ENCODE measurements around the gene MSH6. TPM values are rescaled to one million over a fixed set of nuclear protein-coding genes. Genes with fewer than 3 reads are reported as not detected.

MSH6 gene
- total RNA-seq, 2 experiments from 2014 or later, result 291 to 525 TPM

DNA sequence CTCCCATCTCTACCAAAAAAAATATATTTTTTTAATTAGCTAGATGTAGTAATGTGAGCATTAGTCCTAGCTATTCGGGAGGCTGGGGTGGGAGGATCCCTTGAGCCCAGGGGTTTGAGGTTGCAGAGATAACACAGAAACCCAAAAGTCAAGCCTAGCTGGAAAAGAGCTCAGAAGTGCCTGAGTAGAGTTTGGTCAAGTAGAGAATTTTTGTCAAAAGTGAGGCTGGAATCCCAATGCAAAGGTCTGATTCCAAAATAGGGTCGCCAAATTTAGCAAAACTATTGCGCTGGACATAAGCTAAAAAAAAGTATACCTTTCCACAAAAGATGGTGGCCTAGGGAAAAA, 15.5 kb upstream of the MSH6 start:
- no peaks in the 10 kb centered on the region for H3K9me2 ChIP-seq (ENCODE audit: insufficient read depth, low read length)
- ChIA-PET POLR2A (interaction anchor here (0.6 to 3.7 kb wide), 14 partner anchors 14 to 330 kb away, joined by 3 to 37 read pairs (median 4); no protein-coding TSS in a partner anchor), CTCF (ENCODE audit: unreplicated experiment) (interaction anchor here (0.6 to 1.4 kb wide), 5 partner anchors 14 to 86 kb away, joined by 3 to 7 read pairs (median 3); no protein-coding TSS in a partner anchor)
- H3K79me2 ChIP-seq (ENCODE audit: insufficient read depth, low read depth, low read length), result peaks cover 7% of the 10 kb centered on the region; the same call in 1 of the 2 replicates
- peaks cover 69% of the 10 kb centered on the region for H3K4me1 ChIP-seq (ENCODE audit: insufficient read depth, low read length, poor library complexity, severe bottlenecking)
- H3K36me3 ChIP-seq (ENCODE audit: insufficient read depth, low read length), result peaks cover 80% of the 10 kb centered on the region
- peak overlapping the region; percentile 54 for H3K4me2 ChIP-seq (ENCODE audit: low read length)
- H3K4me3 ChIP-seq (ENCODE audit: low read depth, low read length, poor library complexity, severe bottlenecking), result no peak overlapping the region
- BruUV-seq (replicated peaks), result no TSS peak
- H4K20me1 ChIP-seq (ENCODE audit: insufficient read depth, low read length), result no peaks in the 10 kb centered on the region
- DNase-seq (ENCODE audit: low spot score), result no peak
- TF ChIP-seq CTCF (conservative IDR thresholded peaks at IDR 0.05; ENCODE audit: low read length), result no peak
- TF ChIP-seq EZH2phosphoT487 (IDR thresholded peaks at IDR 0.05; ENCODE audit: borderline replicate concordance, low read depth, low read length), result no peak
- no peaks in the 10 kb centered on the region; the same call in 1 of the 2 replicates for H3K9me3 ChIP-seq (ENCODE audit: low read length)
- peak overlapping the region; percentile 65 for H3K27ac ChIP-seq (ENCODE audit: low read depth, low read length, poor library complexity, severe bottlenecking)
- peak overlapping the region; percentile 58; the same call in 1 of the 2 replicates for H2AFZ ChIP-seq (ENCODE audit: low read length)
- intact Hi-C loops (cut with micrococcal nuclease; ENCODE audit: unreplicated experiment), result loop anchor here (2.0 kb wide), 2 partner anchors 43 to 331 kb away; no protein-coding TSS in a partner anchor

DNA sequence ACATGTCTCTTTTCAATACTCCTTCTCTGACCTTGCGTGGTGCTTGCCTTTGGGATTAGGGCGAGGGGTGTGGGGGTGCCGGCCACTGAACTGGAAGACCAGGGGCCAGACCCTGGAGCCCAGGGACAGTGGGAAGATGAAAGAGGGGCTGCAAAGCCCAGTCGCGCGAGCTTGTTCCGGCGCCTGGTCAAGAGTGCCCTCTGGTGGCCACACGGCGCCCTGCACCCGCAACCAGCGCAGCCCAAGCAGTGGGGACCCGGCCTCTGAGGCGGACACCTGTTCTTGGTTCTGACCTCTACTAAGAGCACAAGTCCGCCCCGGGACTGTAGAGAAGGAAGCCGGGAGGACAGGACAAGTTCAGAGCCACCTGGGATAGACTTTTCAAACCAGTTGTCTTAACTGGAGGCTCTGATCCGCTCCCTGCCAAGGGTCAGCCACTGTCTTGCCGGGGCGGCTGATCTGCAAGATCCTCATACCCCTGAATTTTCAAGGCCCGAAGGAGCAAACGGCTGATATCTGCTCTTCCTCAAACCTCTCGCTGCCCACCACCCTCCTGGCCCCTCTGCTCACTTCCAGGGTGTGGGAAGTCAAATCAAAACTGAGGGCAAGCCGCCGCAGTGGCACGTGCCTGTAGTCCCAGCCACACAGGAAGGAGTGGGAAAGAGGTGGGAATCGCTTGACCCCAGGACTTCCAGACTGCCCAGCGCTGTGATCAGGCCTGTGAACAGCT, 14.9 kb upstream of the MSH6 start:
- intact Hi-C loops (cut with micrococcal nuclease; ENCODE audit: unreplicated experiment), result loop anchor here (1.0 to 2.0 kb wide), 6 partner anchors 43 to 331 kb away; no protein-coding TSS in a partner anchor
- no peaks in the 10 kb centered on the region for H4K20me1 ChIP-seq (ENCODE audit: insufficient read depth, low read length)
- BruUV-seq (replicated peaks), result no TSS peak
- TF ChIP-seq EZH2phosphoT487 (IDR thresholded peaks at IDR 0.05; ENCODE audit: borderline replicate concordance, low read depth, low read length) (no peak), CTCF (conservative IDR thresholded peaks at IDR 0.05; ENCODE audit: low read length) (peak; percentile 99)
- peak; percentile 75 for DNase-seq (ENCODE audit: low spot score)
- no peak overlapping the region for H3K4me3 ChIP-seq (ENCODE audit: low read depth, low read length, poor library complexity, severe bottlenecking)
- peaks cover 80% of the 10 kb centered on the region for H3K36me3 ChIP-seq (ENCODE audit: insufficient read depth, low read length)
- peaks cover 10% of the 10 kb centered on the region; the same call in 1 of the 2 replicates for H3K79me2 ChIP-seq (ENCODE audit: insufficient read depth, low read depth, low read length)
- peak overlapping the region; percentile 54 for H3K4me2 ChIP-seq (ENCODE audit: low read length)
- peak overlapping the region; percentile 58; the same call in 1 of the 2 replicates for H2AFZ ChIP-seq (ENCODE audit: low read length)
- peaks cover 65% of the 10 kb centered on the region for H3K4me1 ChIP-seq (ENCODE audit: insufficient read depth, low read length, poor library complexity, severe bottlenecking)
- POLR2A ChIA-PET, result interaction anchor here (0.6 to 3.7 kb wide), 11 partner anchors 13 to 301 kb away, joined by 3 to 37 read pairs (median 6); no protein-coding TSS in a partner anchor
- no peaks in the 10 kb centered on the region for H3K9me2 ChIP-seq (ENCODE audit: insufficient read depth, low read length)
- peak overlapping the region; percentile 65 for H3K27ac ChIP-seq (ENCODE audit: low read depth, low read length, poor library complexity, severe bottlenecking)
- H3K9me3 ChIP-seq (ENCODE audit: low read length), result no peaks in the 10 kb centered on the region; the same call in 1 of the 2 replicates
- CTCF ChIA-PET (ENCODE audit: unreplicated experiment), result interaction anchor here (0.7 to 1.4 kb wide), 4 partner anchors 14 to 81 kb away, joined by 3 to 7 read pairs (median 4); no protein-coding TSS in a partner anchor

Data from OCI-LY7 (cell line).